Fibroblast of lung (primary cell): ENCODE measurements around the gene SPAG9. TPM values are rescaled to one million over a fixed set of nuclear protein-coding genes. Genes with fewer than 3 reads are reported as not detected.

Source experiments
- DNase-seq, 2 donors: peaks; one replicate each; pipeline versions ENCODE4 v3.0.0 to v3.0.0-alpha.2; 2010; ENCODE audit warnings: low read depth in 2 of 2
- H2AFZ ChIP-seq: 2 replicates; pipeline ENCODE4 v1.5.1; 2012; ENCODE audit warnings: low read length, control low read depth, inconsistent platforms
- H3K27ac ChIP-seq: 2 replicates; pipeline ENCODE4 v1.5.1; 2011; ENCODE audit warnings: low read length, control low read depth; ENCODE audit not compliant: insufficient read depth
- H3K27me3 ChIP-seq: 2 replicates; pipeline ENCODE4 v1.5.1; 2011; ENCODE audit warnings: mild to moderate bottlenecking, low read length; ENCODE audit not compliant: control insufficient read depth, insufficient read depth
- H3K36me3 ChIP-seq: 2 replicates; pipeline ENCODE4 v1.5.1; 2011; ENCODE audit warnings: low read length; ENCODE audit not compliant: control insufficient read depth, insufficient read depth
- H3K4me1 ChIP-seq: 2 replicates; pipeline ENCODE4 v1.5.1; 2011; ENCODE audit warnings: low read length; ENCODE audit not compliant: control insufficient read depth, insufficient read depth; ENCODE audit errors: extremely low read depth
- H3K4me2 ChIP-seq: 2 replicates; pipeline ENCODE4 v1.5.1; 2011; ENCODE audit warnings: low read length, control low read depth; ENCODE audit not compliant: insufficient read depth; ENCODE audit errors: extremely low read depth
- H3K4me3 ChIP-seq, 4 experiments: fragments of 200-600 bp in 1 of 4; sonication (generic) in 1 of 4; replicated peaks in 1 of 4; 2 replicates each; pipeline ENCODE4 v1.5.1; 2011 to 2016; ENCODE audit warnings: low read length in 4 of 4, low read depth in 3 of 4, mild to moderate bottlenecking in 3 of 4, control low read depth in 2 of 4, inconsistent platforms in 1 of 4, mixed read lengths in 1 of 4; ENCODE audit not compliant: insufficient read depth in 1 of 4; ENCODE audit errors: control extremely low read depth in 1 of 4
- H3K79me2 ChIP-seq: 2 replicates; pipeline ENCODE4 v1.5.1; 2012; ENCODE audit warnings: mild to moderate bottlenecking, low read length, inconsistent platforms; ENCODE audit not compliant: control insufficient read depth, insufficient read depth
- H3K9ac ChIP-seq: 2 replicates; pipeline ENCODE4 v1.5.1; 2011; ENCODE audit warnings: mild to moderate bottlenecking, low read length, control low read depth; ENCODE audit not compliant: insufficient read depth
- H3K9me3 ChIP-seq: 2 replicates; pipeline ENCODE4 v1.5.1; 2012; ENCODE audit warnings: low read depth, low read length; ENCODE audit not compliant: control insufficient read depth, insufficient read depth
- H4K20me1 ChIP-seq: 2 replicates; pipeline ENCODE4 v1.5.1; 2011; ENCODE audit warnings: low read length; ENCODE audit not compliant: control insufficient read depth, insufficient read depth; ENCODE audit errors: extremely low read depth
- CTCF ChIP-seq, 2 donors: IDR thresholded peaks in 1 of 2; conservative IDR thresholded peaks in 1 of 2; 1 replicate in 1 of 2; 2 replicates in 1 of 2; pipeline ENCODE4 v1.5.1; 2011 to 2012; ENCODE audit warnings: low read length in 2 of 2, control low read depth in 1 of 2, inconsistent platforms in 1 of 2, low read depth in 1 of 2, mild to moderate bottlenecking in 1 of 2
- EZH2 ChIP-seq: IDR thresholded peaks from 2 replicates; pipeline ENCODE4 v1.5.1; 2012; ENCODE audit warnings: low read length, control low read depth, mild to moderate bottlenecking; ENCODE audit errors: missing control alignments
- polyA plus RNA-seq, 2 donors: library from polyadenylated mRNA; depleted of rRNA in 1 of 2; stranded (reverse) in 1 of 2; unstranded in 1 of 2; fragments of >200 nt; gene quantifications; 2 replicates each; pipeline ENCODE4 v1.2.1, GENCODE V29; 2011 to 2012; ENCODE audit warnings: missing spikeins in 1 of 2
- total RNA-seq: library from RNA; depleted of rRNA; stranded (reverse); fragments of >200 nt; gene quantifications from 2 replicates; pipeline ENCODE4 v1.2.1, GENCODE V29; 2014

The SPAG9 gene
- total and polyA plus RNA-seq, 2 donors (not counting 1 experiment from before 2014, with no cell fraction given): 49.8 to 126 TPM

GRCh38 chr17:50979524-50979927, 141.1 kb downstream of the SPAG9 start:
- H3K36me3 ChIP-seq: peaks cover 9% of the 10 kb centered on the region
- TF ChIP-seq CTCF (conservative IDR thresholded peaks at IDR 0.05 in 1 of 2, IDR thresholded peaks at IDR 0.05 in 1 of 2; ENCODE audit: low read depth in 1 of 2, low read length in 2 of 2): no peak
- no peak for TF ChIP-seq EZH2
- H3K9ac ChIP-seq: no peak overlapping the region
- no peak for DNase-seq
- no peaks in the 10 kb centered on the region for H3K9me3 ChIP-seq
- H2AFZ ChIP-seq: no peak overlapping the region
- no peaks in the 10 kb centered on the region for H3K4me1 ChIP-seq
- no peaks in the 10 kb centered on the region for H3K27me3 ChIP-seq
- no peak overlapping the region for H3K27ac ChIP-seq
- H4K20me1 ChIP-seq: no peaks in the 10 kb centered on the region
- H3K4me2 ChIP-seq: no peak overlapping the region
- no peaks in the 10 kb centered on the region for H3K79me2 ChIP-seq
- no peak overlapping the region for H3K4me3 ChIP-seq

DNA sequence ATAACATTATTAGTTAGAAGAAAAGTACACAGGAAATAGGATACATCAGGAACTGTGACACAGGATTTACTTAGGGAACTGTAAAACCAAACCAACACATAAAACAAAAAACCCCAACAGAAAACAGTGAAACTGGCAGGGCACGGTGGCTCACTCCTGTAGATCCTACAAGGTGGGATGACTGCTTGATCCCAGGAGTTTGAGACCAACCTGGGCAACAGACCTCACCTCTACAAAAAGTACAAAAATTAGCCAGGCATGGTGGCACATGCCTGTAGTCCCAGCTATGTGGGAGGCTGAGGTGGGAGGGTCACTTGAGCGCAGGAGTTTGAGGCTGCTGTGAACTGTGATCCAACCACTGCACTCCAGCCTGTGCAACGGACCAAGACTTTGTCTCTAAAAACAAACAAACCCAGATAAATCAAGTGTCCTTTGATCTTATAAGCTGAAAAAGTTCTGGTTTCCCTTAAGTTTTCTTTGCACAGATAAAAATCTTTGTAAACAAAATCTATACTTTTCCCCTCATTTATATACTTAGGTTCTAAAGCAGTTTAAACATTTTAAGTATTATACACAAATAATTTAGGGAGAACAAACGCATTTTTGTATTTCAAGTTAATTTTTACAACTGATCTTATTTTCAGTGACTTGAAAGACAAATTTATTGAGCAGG, 143.0 kb downstream of the SPAG9 start:
- H3K4me3 ChIP-seq: no peak overlapping the region
- no peak overlapping the region for H2AFZ ChIP-seq
- H3K9me3 ChIP-seq: no peaks in the 10 kb centered on the region
- no peaks in the 10 kb centered on the region for H4K20me1 ChIP-seq
- H3K79me2 ChIP-seq: no peaks in the 10 kb centered on the region
- no peak overlapping the region for H3K9ac ChIP-seq
- peaks cover 9% of the 10 kb centered on the region for H3K36me3 ChIP-seq
- DNase-seq: no peak
- H3K27me3 ChIP-seq: no peaks in the 10 kb centered on the region
- H3K4me2 ChIP-seq: no peak overlapping the region
- TF ChIP-seq EZH2: no peak
- TF ChIP-seq CTCF (conservative IDR thresholded peaks at IDR 0.05 in 1 of 2, IDR thresholded peaks at IDR 0.05 in 1 of 2; ENCODE audit: low read depth in 1 of 2, low read length in 2 of 2): no peak
- no peak overlapping the region for H3K27ac ChIP-seq
- no peaks in the 10 kb centered on the region for H3K4me1 ChIP-seq

- H3K36me3 ChIP-seq: peaks cover 9% of the 10 kb centered on the region
- no peak overlapping the region for H3K27ac ChIP-seq
- H4K20me1 ChIP-seq: no peaks in the 10 kb centered on the region
- no peak overlapping the region for H2AFZ ChIP-seq
- no peak overlapping the region for H3K4me2 ChIP-seq
- H3K9me3 ChIP-seq: no peaks in the 10 kb centered on the region
- no peaks in the 10 kb centered on the region for H3K79me2 ChIP-seq
- no peak overlapping the region for H3K9ac ChIP-seq
- no peaks in the 10 kb centered on the region for H3K4me1 ChIP-seq
- H3K4me3 ChIP-seq: no peak overlapping the region
- DNase-seq: no peak
- no peak for TF ChIP-seq EZH2
- TF ChIP-seq CTCF (conservative IDR thresholded peaks at IDR 0.05 in 1 of 2, IDR thresholded peaks at IDR 0.05 in 1 of 2; ENCODE audit: low read depth in 1 of 2, low read length in 2 of 2): no peak
- no peaks in the 10 kb centered on the region for H3K27me3 ChIP-seq
Observed at GRCh38 chr17:50976951-50977472, 143.7 kb downstream of the SPAG9 start.
